ENCODE measurements around the gene SORCS2. TPM values are rescaled to one million over a fixed set of nuclear protein-coding genes. Genes with fewer than 3 reads are reported as not detected.

SORCS2 gene
- total RNA-seq, 2 donors from 2014 or later = 1.5 to 1.7 TPM

- Histone ChIP-seq H3K9me3 (no peaks in the 10 kb centered on the region), H3K36me3 (no peaks in the 10 kb centered on the region), H3K4me1 (peaks cover 0 to 3% of the 10 kb centered on the region in 2 donors), H3K4me3 (no peak overlapping the region), H3K27me3 (no peaks in the 10 kb centered on the region), H3K27ac (no peak overlapping the region)
- TF ChIP-seq CTCF (IDR thresholded peaks at IDR 0.05) = no peak
- DNase-seq (ENCODE audit: low spot score) = no peak
Measured at GRCh38 chr4:7747062-7747385, 554.7 kb downstream of the SORCS2 start.

GRCh38 chr4:7747566-7747965 is 555.2 kb downstream of the SORCS2 start:
- Histone ChIP-seq H3K27ac (no peak overlapping the region), H3K9me3 (no peaks in the 10 kb centered on the region), H3K27me3 (no peaks in the 10 kb centered on the region), H3K36me3 (no peaks in the 10 kb centered on the region), H3K4me1 (peaks cover 0 to 3% of the 10 kb centered on the region in 2 donors), H3K4me3 (no peak overlapping the region)
- no peak for DNase-seq (ENCODE audit: low spot score)
- no peak for TF ChIP-seq CTCF (IDR thresholded peaks at IDR 0.05)

- H3K36me3 ChIP-seq = no peaks in the 10 kb centered on the region
- no peaks in the 10 kb centered on the region for H3K27me3 ChIP-seq
- no peak overlapping the region for H3K27ac ChIP-seq
- H3K4me3 ChIP-seq = no peak overlapping the region
- no peak for TF ChIP-seq CTCF (IDR thresholded peaks at IDR 0.05)
- no peak for DNase-seq (ENCODE audit: low spot score)
- H3K4me1 ChIP-seq = no peaks in the 10 kb centered on the region
- no peaks in the 10 kb centered on the region for H3K9me3 ChIP-seq
Measured at GRCh38 chr4:7750523-7750922, 558.2 kb downstream of the SORCS2 start.

GRCh38 chr4:7750972-7751371 is 558.6 kb downstream of the SORCS2 start:
- Histone ChIP-seq H3K27ac (no peak overlapping the region), H3K4me1 (no peaks in the 10 kb centered on the region), H3K27me3 (no peaks in the 10 kb centered on the region), H3K9me3 (no peaks in the 10 kb centered on the region), H3K36me3 (no peaks in the 10 kb centered on the region), H3K4me3 (no peak overlapping the region)
- no peak for TF ChIP-seq CTCF (IDR thresholded peaks at IDR 0.05)
- no peak for DNase-seq (ENCODE audit: low spot score)

GRCh38 chr4:7752649-7753048 is 560.3 kb downstream of the SORCS2 start:
- H3K27ac ChIP-seq = no peak overlapping the region
- H3K9me3 ChIP-seq = no peaks in the 10 kb centered on the region
- H3K4me1 ChIP-seq = peaks cover 0 to 7% of the 10 kb centered on the region in 2 donors
- no peaks in the 10 kb centered on the region for H3K27me3 ChIP-seq
- TF ChIP-seq CTCF (IDR thresholded peaks at IDR 0.05) = no peak
- H3K36me3 ChIP-seq = no peaks in the 10 kb centered on the region
- no peak for DNase-seq (ENCODE audit: low spot score)
- no peak overlapping the region for H3K4me3 ChIP-seq

DNA sequence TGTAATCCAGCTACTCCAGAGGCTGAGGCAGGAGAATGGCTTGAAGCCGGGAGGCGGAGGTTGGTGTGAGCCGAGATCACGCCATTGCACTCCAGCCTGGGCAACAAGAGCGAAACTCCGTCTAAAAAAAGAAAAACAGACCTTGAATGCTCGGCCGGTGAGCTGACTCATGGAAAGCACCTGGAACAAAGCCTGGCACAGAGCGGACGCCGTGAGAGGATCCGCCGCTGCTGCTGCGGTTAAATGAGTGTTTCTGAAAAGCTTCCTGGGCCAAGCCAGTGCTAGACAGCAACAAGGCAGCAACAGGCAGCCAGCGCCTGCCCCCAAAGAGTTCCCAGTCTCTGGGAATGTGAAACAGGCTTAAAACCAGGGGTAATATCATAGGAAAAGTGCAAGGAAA is 560.9 kb downstream of the SORCS2 start:
- Histone ChIP-seq H3K27me3 (no peaks in the 10 kb centered on the region), H3K36me3 (no peaks in the 10 kb centered on the region), H3K27ac (no peak overlapping the region), H3K4me1 (peaks cover 0 to 13% of the 10 kb centered on the region in 2 donors), H3K4me3 (no peak overlapping the region), H3K9me3 (no peaks in the 10 kb centered on the region)
- no peak for TF ChIP-seq CTCF (IDR thresholded peaks at IDR 0.05)
- no peak for DNase-seq (ENCODE audit: low spot score)
